ENCODE measurements around the gene VEPH1.

DNA sequence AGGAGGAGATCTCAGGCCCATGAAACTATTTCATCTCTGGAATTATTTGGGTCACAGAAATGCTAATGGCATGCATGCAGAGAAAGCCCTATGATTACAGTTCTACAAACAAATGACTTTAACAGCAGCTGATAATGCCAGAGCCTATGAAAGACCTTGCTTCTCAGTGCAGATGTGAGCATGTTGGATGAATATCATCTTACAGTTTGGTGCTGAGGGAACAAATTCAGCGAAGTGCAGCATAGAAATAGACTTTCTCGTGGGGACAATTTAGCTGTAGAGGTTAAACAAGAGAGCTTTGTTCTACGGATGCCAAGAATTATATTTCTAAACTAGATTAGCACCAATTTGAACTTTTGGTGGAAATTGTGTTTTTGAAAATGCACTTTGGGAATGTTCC lies 38.9 kb downstream of the VEPH1 start:
- TF ChIP-seq, protein P1, sequence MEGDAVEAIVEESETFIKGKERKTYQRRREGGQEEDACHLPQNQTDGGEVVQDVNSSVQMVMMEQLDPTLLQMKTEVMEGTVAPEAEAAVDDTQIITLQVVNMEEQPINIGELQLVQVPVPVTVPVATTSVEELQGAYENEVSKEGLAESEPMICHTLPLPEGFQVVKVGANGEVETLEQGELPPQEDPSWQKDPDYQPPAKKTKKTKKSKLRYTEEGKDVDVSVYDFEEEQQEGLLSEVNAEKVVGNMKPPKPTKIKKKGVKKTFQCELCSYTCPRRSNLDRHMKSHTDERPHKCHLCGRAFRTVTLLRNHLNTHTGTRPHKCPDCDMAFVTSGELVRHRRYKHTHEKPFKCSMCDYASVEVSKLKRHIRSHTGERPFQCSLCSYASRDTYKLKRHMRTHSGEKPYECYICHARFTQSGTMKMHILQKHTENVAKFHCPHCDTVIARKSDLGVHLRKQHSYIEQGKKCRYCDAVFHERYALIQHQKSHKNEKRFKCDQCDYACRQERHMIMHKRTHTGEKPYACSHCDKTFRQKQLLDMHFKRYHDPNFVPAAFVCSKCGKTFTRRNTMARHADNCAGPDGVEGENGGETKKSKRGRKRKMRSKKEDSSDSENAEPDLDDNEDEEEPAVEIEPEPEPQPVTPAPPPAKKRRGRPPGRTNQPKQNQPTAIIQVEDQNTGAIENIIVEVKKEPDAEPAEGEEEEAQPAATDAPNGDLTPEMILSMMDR (IDR thresholded peaks at IDR 0.05) = no peak
- TF ChIP-seq POLR2A (IDR thresholded peaks at IDR 0.05) = no peak
